Activated CD8-positive, alpha-beta T cell treated with anti-CD3 and anti-CD28 coated beads for 36 hours (primary cell): ENCODE data around the gene KCNC4. TPM values are rescaled to one million over a fixed set of nuclear protein-coding genes. Genes with fewer than 3 reads are reported as not detected.

Experiments
- ATAC-seq: fragments of 200-7000 bp; cut with Tn5 transposase; one replicate; pipeline ENCODE4 v1.10.0; 2021; ENCODE audit warnings: mild to moderate bottlenecking, moderate library complexity
- CTCF ChIA-PET: fragments of 350-600 bp; sonication (Branson Sonifier 250); formaldehyde crosslinking; loops from one replicate; lab custom pipeline; 2021; ENCODE audit warnings: antibody characterized with exemption; lab: Charles Lee
- POLR2A ChIA-PET: fragments of 350-600 bp; sonication (Branson Sonifier 250); formaldehyde crosslinking; loops from one replicate; lab custom pipeline; 2021; ENCODE audit warnings: antibody characterized with exemption; lab: Charles Lee
- DNase-seq: peaks from one replicate; pipeline ENCODE4 v3.0.0-alpha.2; 2020
- H3K27ac Mint-ChIP-seq: one replicate; pipeline ENCODE4 v1.8.0; 2021; ENCODE audit warnings: mild to moderate bottlenecking, mixed read lengths
- H3K27me3 Mint-ChIP-seq: one replicate; pipeline ENCODE4 v1.8.0; 2021; ENCODE audit warnings: mixed read lengths
- H3K36me3 Mint-ChIP-seq: one replicate; pipeline ENCODE4 v1.8.0; 2021; ENCODE audit warnings: low read depth, mixed read lengths
- H3K4me1 Mint-ChIP-seq: one replicate; pipeline ENCODE4 v1.8.0; 2021; ENCODE audit warnings: low read depth, mixed read lengths
- H3K4me3 Mint-ChIP-seq: one replicate; pipeline ENCODE4 v1.8.0; 2021; ENCODE audit warnings: mild to moderate bottlenecking, moderate library complexity, mixed read lengths
- H3K9me3 Mint-ChIP-seq: one replicate; pipeline ENCODE4 v1.8.0; 2021; ENCODE audit warnings: mixed read lengths
- intact Hi-C: fragments of 100-400 bp; cut with micrococcal nuclease; formaldehyde crosslinking; loops from one replicate; pipeline ENCODE4 v1.10.0; 2022
- total RNA-seq, 2 experiments: library from RNA; stranded (reverse); gene quantifications; one replicate each; pipeline ENCODE4 v1.2.3, GENCODE V29; 2021
- TF ChIP-seq, protein P1 (sequence below): fragments of 200-600 bp; IDR thresholded peaks from one replicate; pipeline ENCODE4 v1.8.0; 2022; ENCODE audit warnings: antibody characterized with exemption, mild to moderate bottlenecking

The KCNC4 gene
- total RNA-seq, 2 experiments from 2014 or later = 10.7 to 12.2 TPM

DNA sequence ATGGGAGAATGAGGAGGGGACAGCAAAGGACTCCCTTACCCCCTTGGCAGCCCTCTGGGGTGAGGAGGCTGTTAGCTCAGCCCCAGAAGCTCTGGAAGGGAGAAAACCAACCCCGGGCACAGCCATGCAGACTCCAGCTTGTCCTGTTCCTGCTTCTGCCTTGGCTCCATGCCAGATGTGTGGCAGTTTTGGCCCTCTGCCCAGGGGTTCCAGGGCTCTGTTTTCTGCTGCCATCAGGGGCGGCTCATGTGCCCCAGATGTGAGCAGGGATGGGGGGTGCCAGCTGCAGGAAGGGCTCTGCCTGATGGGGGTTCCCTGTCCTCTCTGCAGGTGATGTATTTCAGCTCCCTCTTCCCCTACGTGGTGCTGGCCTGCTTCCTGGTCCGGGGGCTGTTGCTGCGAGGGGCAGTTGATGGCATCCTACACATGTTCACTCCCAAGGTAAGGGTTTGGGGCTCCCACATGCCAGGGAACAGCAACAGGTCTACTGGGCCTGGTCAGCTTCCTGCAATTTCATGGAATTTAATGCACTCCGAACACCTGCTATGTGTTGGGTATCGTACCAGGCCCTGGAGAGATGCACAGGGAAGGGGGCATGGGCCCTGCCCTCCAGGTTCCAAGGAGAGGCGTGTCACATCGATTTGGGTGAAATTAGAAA lies 33.7 kb upstream of the KCNC4 start:
- TF ChIP-seq, protein P1, sequence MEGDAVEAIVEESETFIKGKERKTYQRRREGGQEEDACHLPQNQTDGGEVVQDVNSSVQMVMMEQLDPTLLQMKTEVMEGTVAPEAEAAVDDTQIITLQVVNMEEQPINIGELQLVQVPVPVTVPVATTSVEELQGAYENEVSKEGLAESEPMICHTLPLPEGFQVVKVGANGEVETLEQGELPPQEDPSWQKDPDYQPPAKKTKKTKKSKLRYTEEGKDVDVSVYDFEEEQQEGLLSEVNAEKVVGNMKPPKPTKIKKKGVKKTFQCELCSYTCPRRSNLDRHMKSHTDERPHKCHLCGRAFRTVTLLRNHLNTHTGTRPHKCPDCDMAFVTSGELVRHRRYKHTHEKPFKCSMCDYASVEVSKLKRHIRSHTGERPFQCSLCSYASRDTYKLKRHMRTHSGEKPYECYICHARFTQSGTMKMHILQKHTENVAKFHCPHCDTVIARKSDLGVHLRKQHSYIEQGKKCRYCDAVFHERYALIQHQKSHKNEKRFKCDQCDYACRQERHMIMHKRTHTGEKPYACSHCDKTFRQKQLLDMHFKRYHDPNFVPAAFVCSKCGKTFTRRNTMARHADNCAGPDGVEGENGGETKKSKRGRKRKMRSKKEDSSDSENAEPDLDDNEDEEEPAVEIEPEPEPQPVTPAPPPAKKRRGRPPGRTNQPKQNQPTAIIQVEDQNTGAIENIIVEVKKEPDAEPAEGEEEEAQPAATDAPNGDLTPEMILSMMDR = no peak
- Mint-ChIP-seq H3K27me3 (peaks cover 8% of the 10 kb centered on the region), H3K4me3 (no peak overlapping the region), H3K9me3 (no peaks in the 10 kb centered on the region), H3K36me3 (no peaks in the 10 kb centered on the region), H3K27ac (no peak overlapping the region), H3K4me1 (no peaks in the 10 kb centered on the region)
- intact Hi-C loops = no loop called here
- DNase-seq (no peak), ATAC-seq (no peak)
- ChIA-PET POLR2A (interaction anchor here (0.6 to 0.8 kb wide), 2 partner anchors 25 to 1275 kb away, joined by 3 read pairs; no protein-coding TSS in a partner anchor), CTCF (interaction anchor here (0.7 to 2.4 kb wide), 5 partner anchors 10 to 320 kb away, joined by 3 to 6 read pairs (median 4); no protein-coding TSS in a partner anchor)

DNA sequence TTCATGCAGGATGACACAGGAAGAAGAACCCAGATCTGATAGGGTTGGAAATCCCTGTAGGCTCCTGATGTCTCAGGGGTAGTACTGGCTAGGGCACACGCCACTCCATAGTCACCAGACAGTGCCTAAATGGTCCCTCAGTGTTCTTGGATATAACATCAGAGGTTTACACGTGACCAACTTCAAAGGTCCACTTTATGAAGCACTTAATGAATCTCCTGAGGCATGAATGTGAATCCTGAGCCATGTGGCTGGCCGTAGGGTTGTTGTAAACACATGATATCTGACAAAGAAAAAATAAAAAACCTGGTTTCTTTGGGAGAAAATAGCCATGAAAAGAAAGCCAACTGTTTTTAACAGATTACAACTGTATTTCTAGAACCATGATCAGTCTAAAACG lies 32.3 kb upstream of the KCNC4 start:
- H3K27me3 Mint-ChIP-seq = peaks cover 6% of the 10 kb centered on the region
- no peak for DNase-seq
- H3K27ac Mint-ChIP-seq = no peak overlapping the region
- TF ChIP-seq, protein P1 = no peak
- no peaks in the 10 kb centered on the region for H3K9me3 Mint-ChIP-seq
- no peak overlapping the region for H3K4me3 Mint-ChIP-seq
- CTCF ChIA-PET = interaction anchor here (1.4 to 2.4 kb wide), 2 partner anchors 11 to 90 kb away, joined by 3 to 6 read pairs; no protein-coding TSS in a partner anchor
- POLR2A ChIA-PET = no interaction called here
- intact Hi-C loops = no loop called here
- no peak for ATAC-seq
- no peaks in the 10 kb centered on the region for H3K36me3 Mint-ChIP-seq
- no peaks in the 10 kb centered on the region for H3K4me1 Mint-ChIP-seq

DNA sequence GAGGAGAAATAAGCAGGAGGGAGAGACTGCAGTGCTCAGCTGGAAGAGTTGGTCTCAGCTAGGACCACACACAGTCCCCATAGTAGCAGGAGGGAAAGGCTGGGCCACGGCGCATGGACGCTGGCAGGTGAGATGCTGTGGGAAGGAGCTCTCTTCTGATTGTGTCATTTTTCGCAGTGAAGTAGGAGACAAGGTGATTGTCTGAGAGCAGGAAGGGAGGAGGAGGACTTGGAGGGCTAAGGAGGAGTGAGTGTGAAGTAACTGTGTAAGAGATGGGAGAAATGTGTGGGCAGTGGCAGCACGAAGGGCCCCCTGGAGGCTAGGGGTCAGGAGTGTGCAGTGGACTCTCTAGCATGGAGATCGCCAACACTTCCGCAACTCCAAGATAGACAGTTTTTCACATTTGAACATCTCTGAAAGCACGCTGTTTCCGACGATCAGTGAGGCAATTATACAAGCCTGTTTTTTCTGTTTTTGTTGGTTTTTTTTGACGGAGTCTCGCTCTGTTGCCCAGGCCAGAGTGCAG lies 26.4 kb upstream of the KCNC4 start:
- no peaks in the 10 kb centered on the region for H3K36me3 Mint-ChIP-seq
- DNase-seq (no peak), ATAC-seq (no peak)
- H3K4me1 Mint-ChIP-seq = no peaks in the 10 kb centered on the region
- H3K27ac Mint-ChIP-seq = no peak overlapping the region
- intact Hi-C loops = no loop called here
- TF ChIP-seq, protein P1 = no peak
- CTCF ChIA-PET = interaction anchor here (3.5 kb wide), 1 partner anchor 13 kb away, joined by 13 read pairs; no protein-coding TSS in a partner anchor
- peaks cover 7% of the 10 kb centered on the region for H3K27me3 Mint-ChIP-seq
- no peaks in the 10 kb centered on the region for H3K9me3 Mint-ChIP-seq
- POLR2A ChIA-PET = no interaction called here
- no peak overlapping the region for H3K4me3 Mint-ChIP-seq

DNA sequence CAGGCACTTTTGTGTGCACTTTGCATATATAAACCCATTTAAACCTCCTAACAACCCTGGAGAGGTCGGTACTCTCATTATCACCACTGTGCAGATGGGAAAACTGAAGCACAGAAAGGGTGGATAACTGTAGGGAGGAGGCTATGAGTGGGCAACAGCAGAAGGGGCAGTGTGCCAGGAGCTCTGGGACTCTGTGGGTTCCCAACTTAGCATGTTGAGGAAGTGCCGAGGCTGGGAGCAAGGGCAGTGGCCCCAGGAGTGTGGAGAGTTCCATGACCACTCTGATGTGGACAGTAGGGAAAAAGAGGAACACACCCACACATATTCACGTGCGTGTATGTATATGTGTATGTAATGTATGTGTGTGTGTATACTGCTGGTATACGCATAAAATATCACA lies 25.7 kb upstream of the KCNC4 start:
- ChIA-PET POLR2A (interaction anchor here (0.6 kb wide), 1 partner anchor 275 kb away, joined by 5 read pairs; no protein-coding TSS in a partner anchor), CTCF (interaction anchor here (3.5 kb wide), 1 partner anchor 12 kb away, joined by 13 read pairs; no protein-coding TSS in a partner anchor)
- intact Hi-C loops = no loop called here
- Mint-ChIP-seq H3K27me3 (peaks cover 8% of the 10 kb centered on the region), H3K4me1 (no peaks in the 10 kb centered on the region), H3K27ac (no peak overlapping the region), H3K9me3 (no peaks in the 10 kb centered on the region), H3K4me3 (no peak overlapping the region), H3K36me3 (no peaks in the 10 kb centered on the region)
- no peak for DNase-seq
- ATAC-seq = no peak
- TF ChIP-seq, protein P1 = no peak

DNA sequence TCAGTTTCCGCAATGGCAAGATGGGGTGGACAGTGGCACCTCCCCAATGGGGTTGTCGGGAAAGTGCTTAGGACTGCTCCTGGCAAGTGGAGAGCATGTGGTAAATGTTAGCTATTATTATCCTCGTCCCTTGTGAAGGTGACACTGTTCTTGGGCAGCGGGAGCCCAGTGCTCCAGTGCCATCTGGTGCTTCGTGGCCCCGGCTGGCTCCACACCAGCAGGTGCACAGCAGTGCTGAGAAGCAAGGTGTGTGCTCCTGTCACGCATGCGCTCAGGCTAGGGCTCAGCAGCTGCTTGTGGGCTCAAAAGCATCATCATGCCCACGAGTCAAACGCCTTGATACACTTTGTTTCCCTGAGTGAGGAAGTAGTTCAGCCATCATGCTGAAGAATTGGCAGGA lies 24.9 kb upstream of the KCNC4 start:
- intact Hi-C loops = no loop called here
- Mint-ChIP-seq H3K27me3 (peaks cover 8% of the 10 kb centered on the region), H3K27ac (no peak overlapping the region), H3K9me3 (no peaks in the 10 kb centered on the region), H3K4me1 (no peaks in the 10 kb centered on the region), H3K36me3 (no peaks in the 10 kb centered on the region), H3K4me3 (no peak overlapping the region)
- CTCF ChIA-PET = interaction anchor here (3.5 kb wide), 1 partner anchor 11 kb away, joined by 13 read pairs; no protein-coding TSS in a partner anchor
- TF ChIP-seq, protein P1 = no peak
- DNase-seq (no peak), ATAC-seq (no peak)
- POLR2A ChIA-PET = interaction anchor here (0.6 kb wide), 1 partner anchor 274 kb away, joined by 5 read pairs; no protein-coding TSS in a partner anchor
